NCI-H1105 treated with DMSO at 0.1 percent for 48 hours (cell line): ENCODE results near the gene YY2.

ENCODE experiments used
- DNase-seq: peaks from one replicate; lab custom pipeline; 2025; lab: John Stamatoyannopoulos, UW

The YY2 gene

DNA sequence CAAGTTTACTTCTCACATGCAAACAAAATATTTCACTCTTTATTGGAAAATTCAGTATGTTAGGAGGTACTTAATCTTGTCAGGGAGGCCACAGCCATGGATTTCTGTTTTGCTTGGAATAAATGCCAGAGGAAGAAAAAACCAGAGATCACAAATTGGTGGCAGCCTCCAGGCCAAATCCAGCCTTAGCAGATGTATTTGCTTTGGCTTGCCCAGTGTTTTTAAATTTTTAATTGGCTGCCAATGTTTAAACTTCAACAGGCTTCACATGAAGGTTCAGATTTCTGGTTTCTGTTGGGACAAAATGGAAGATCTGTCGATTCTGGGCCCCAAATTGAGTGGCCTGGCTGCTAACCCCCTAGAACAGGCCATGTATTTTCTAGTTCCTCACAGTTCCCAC is 19.2 kb downstream of the YY2 start:
- no peak for DNase-seq

DNA sequence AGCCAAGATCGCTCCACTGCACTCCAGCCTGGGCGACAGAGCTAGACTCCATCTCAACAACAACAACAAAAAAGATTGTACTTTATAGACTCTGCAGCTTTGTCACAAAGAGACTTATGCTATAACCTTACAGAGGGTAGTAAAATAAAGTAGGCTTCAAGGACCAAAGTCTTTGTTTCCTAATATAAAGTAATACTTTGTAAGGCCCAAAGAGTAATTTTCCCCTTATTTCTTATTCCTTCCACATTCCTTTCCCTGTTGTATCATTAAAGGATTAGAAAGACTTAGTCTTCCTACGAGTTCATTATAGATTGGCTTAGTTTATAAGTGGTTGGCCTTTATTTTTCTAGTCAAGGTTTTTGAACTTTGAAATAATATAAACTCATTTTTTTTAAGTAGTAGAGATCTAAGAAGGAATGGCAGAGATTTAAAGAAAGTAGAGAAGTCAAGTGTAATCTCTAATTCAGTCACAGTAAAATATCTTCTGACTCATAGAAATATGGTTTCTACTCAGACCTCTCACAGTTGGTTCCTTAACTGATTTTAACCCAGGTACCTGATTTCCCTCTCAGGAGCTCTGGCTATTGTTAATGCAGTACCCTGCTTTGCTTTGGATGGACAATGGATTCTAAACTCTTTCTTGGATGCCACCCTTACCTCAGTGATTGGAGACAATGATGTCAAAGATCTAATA is 26.2 kb downstream of the YY2 start:
- no peak for DNase-seq

DNA sequence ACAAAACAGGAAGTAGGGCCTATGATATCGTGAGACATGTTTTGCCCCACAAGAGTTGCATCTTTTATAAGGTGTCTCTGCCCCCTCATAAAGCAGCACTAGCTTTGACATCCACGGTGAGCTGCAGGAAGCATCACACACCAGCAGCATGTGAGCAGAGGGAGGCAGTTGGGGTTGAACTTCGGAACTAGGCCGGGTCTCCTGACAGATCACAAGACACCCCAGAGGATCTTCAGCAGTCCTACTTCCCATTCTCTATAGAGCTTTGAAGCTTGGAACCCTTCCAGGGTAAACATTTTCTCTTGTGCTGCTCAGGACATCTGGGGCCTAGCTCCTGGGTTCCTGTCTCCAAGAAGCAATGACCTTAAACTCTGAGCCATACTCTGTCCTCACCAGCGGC is 27.5 kb downstream of the YY2 start:
- no peak for DNase-seq

DNA sequence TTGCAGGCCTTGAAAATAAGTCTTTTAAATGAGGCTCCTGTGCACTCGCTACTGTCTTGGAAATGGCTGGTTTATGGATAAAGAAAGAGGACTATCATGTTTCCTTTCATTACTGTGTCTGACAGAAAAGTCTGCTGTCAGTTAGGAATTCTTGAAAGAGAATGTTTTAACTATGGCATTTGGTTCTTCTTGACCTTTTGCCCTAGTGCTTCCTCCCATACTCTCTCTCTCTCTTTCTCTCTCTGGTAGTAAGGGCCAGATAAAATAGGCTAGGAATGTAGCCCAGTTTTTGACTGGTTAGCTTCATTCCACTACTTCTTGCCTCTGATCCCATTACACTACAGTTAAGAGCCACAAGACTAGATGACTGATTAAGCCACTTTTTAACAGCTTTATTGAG is 29.8 kb downstream of the YY2 start:
- no peak for DNase-seq

DNA sequence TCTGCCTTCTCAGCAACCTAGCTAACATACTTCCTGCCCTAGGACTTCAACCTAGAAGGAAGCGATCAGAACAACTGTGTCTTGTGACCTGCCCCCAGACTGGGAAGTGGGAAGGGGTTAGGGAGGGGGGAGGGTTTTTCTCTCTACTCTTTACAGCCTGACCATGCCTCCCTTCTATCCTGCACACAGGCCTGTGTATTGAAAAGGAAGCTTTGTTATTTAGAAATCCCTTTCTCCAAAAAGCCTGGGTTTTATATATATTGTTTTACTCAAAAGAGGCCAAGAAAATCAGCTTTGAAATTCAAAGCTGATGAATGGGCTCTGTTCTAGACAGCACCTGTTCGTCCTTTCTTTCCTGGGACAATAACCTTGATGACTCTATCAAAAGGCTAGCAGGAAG is 49.5 kb downstream of the YY2 start:
- no peak for DNase-seq

DNA sequence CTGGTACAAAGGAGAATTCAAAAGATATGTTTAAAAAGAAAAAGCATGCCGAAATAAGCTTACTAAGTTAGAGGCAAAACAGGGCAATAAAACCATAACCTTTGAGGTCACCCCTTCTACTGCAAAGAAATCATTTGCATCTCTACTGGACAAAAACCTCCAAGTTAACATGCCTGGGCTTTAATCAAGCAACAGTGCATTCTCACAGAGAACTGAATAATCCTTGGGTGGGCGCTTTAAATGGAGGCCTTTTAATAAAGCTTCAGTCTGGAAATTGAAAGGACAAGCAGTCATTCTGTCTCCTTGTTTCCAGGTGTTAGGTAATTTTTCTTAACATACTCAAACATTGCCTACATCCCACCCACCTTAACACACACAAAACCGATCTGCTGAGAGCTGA is 50.2 kb downstream of the YY2 start:
- no peak for DNase-seq

DNA sequence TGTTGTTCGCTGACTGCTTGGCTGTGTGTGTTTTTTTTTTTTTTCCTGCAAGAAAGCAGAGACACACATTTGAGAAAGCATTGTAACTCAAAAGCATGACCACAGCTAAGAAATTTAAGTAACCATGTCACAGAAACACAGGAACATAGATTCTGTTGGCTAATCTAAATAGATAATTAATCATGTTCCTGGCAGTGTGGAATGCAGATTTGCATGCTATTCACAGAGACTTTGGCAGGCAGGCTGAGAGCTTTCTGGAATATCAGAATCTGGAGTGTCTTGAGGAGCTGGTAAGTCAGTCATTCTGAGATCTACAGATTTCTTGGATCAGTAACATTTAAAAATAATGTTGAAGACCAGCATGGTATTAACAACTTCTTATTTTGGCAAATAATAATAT is 51.5 kb downstream of the YY2 start:
- no peak for DNase-seq
